HCT116 (cell line): ENCODE results near the gene UGP2. TPM values are rescaled to one million over a fixed set of nuclear protein-coding genes. Genes with fewer than 3 reads are reported as not detected.

Source experiments
- ATAC-seq: fragments of 200-7000 bp; cut with Tn5 transposase; 2 replicates; pipeline ENCODE4 v1.9.1; 2020; ENCODE audit warnings: mild to moderate bottlenecking, moderate library complexity
- BruUV-seq: library from RNA; stranded (reverse); fragments of 400-500 nt; replicated peaks from 2 replicates; lab custom pipeline; 2021; lab: Mats Ljungman, UMichigan
- CTCF ChIA-PET: fragments of 300-600 bp; sonication (Branson Sonifier 250); formaldehyde crosslinking; loops from one replicate; lab custom pipeline; 2021; ENCODE audit warnings: antibody characterized with exemption; lab: Charles Lee
- POLR2A ChIA-PET: fragments of 300-600, 350-600 bp; sonication (Branson Sonifier 250); formaldehyde crosslinking; loops from one replicate; lab custom pipeline; 2021; ENCODE audit warnings: antibody characterized with exemption; lab: Charles Lee
- RAD21 ChIA-PET, 2 experiments: fragments of 300-600 bp; sonication (Branson Sonifier 250); formaldehyde crosslinking; loops; one replicate each; lab custom pipeline; 2023; ENCODE audit warnings: low total read pairs in 2 of 2; ENCODE audit not compliant: uncharacterized antibody in 2 of 2, unreplicated experiment in 2 of 2, low non-redundant PET in 1 of 2; lab: Charles Lee
- DNase-seq: peaks from one replicate; pipeline ENCODE4 v3.0.0-alpha.2; 2010; ENCODE audit warnings: low read depth, low spot score
- H2AFZ ChIP-seq: fragments of 200-600 bp; shearing (Covaris generic), sonication (generic); 2 replicates; pipeline ENCODE4 v1.6.1; 2017; ENCODE audit warnings: low read depth, mixed run types, mixed read lengths, antibody characterized with exemption, low read length; ENCODE audit not compliant: poor library complexity, severe bottlenecking
- H3K27ac ChIP-seq: 2 replicates; pipeline ENCODE4 v1.5.1; 2012; ENCODE audit warnings: low read depth, low read length
- H3K27me3 ChIP-seq: fragments of 200-600 bp; sonication (generic); 2 replicates; pipeline ENCODE4 v1.6.1; 2016; ENCODE audit warnings: mixed run types, low read length, mixed read lengths; ENCODE audit not compliant: insufficient read depth
- H3K36me3 ChIP-seq, 2 experiments: fragments of 200-500 bp in 1 of 2; fragments of 200-600 bp in 1 of 2; sonication (Bioruptor generic) in 1 of 2; sonication (generic) in 1 of 2; 2 replicates each; pipeline versions ENCODE4 v1.5.1 to v1.6.1; 2014 to 2016; ENCODE audit warnings: low read length in 2 of 2, inconsistent platforms in 1 of 2, mixed read lengths in 1 of 2, mixed run types in 1 of 2; ENCODE audit not compliant: insufficient read depth in 2 of 2, control insufficient read depth in 1 of 2
- H3K4me1 ChIP-seq, 2 experiments: fragments of 200-600 bp in 1 of 2; sonication (generic) in 1 of 2; 2 replicates each; pipeline versions ENCODE4 v1.5.1 to v1.6.1; 2012 to 2017; ENCODE audit warnings: low read length in 2 of 2, inconsistent platforms in 1 of 2, mild to moderate bottlenecking in 1 of 2, mixed read lengths in 1 of 2, mixed run types in 1 of 2, moderate library complexity in 1 of 2; ENCODE audit not compliant: insufficient read depth in 2 of 2, control insufficient read depth in 1 of 2
- H3K4me2 ChIP-seq: fragments of 200-600 bp; sonication (generic); 2 replicates; pipeline ENCODE4 v1.6.1; 2017; ENCODE audit warnings: mixed run types, low read length, mixed read lengths
- H3K4me3 ChIP-seq, 2 experiments: fragments of 200-600 bp in 1 of 2; sonication (generic) in 1 of 2; replicated peaks in 1 of 2; 2 replicates each; pipeline ENCODE4 v1.5.1; 2011 to 2016; ENCODE audit warnings: low read length in 2 of 2, control low read depth in 1 of 2, low read depth in 1 of 2, mild to moderate bottlenecking in 1 of 2, mixed read lengths in 1 of 2, mixed run types in 1 of 2
- H3K79me2 ChIP-seq: fragments of 200-600 bp; sonication (generic); 2 replicates; pipeline ENCODE4 v1.6.1; 2017; ENCODE audit warnings: mild to moderate bottlenecking, mixed run types, low read length, moderate library complexity, mixed read lengths; ENCODE audit not compliant: insufficient read depth
- H3K9ac ChIP-seq: fragments of 200-600 bp; sonication (generic); 2 replicates; pipeline ENCODE4 v1.6.1; 2016; ENCODE audit warnings: low read length, mixed read lengths
- H3K9me2 ChIP-seq: fragments of 200-600 bp; sonication (generic), shearing (Covaris generic); 2 replicates; pipeline ENCODE4 v1.6.1; 2017; ENCODE audit warnings: mixed run types, mild to moderate bottlenecking, moderate library complexity; ENCODE audit not compliant: insufficient read depth
- H3K9me3 ChIP-seq, 2 experiments: fragments of 200-500 bp in 1 of 2; fragments of 200-600 bp in 1 of 2; sonication (Bioruptor generic) in 1 of 2; sonication (generic) in 1 of 2; 2 replicates each; pipeline ENCODE4 v1.6.1; 2014 to 2017; ENCODE audit warnings: low read length in 2 of 2, mixed read lengths in 2 of 2, inconsistent platforms in 1 of 2, low read depth in 1 of 2, mild to moderate bottlenecking in 1 of 2, mixed run types in 1 of 2, moderate library complexity in 1 of 2; ENCODE audit not compliant: control insufficient read depth in 1 of 2, insufficient read depth in 1 of 2
- H4K20me1 ChIP-seq: fragments of 200-600 bp; sonication (generic), shearing (Covaris generic); 2 replicates; pipeline ENCODE4 v1.6.1; 2017; ENCODE audit warnings: mixed run types, mild to moderate bottlenecking, moderate library complexity; ENCODE audit not compliant: insufficient read depth
- CEBPB ChIP-seq: IDR thresholded peaks from 2 replicates; pipeline ENCODE4 v1.6.1; 2012; ENCODE audit warnings: low read depth
- EGR1 ChIP-seq: IDR thresholded peaks from 2 replicates; pipeline ENCODE4 v1.6.1; 2012; ENCODE audit warnings: low read depth
- ELF1 ChIP-seq: IDR thresholded peaks from 2 replicates; pipeline ENCODE4 v1.6.1; 2012; ENCODE audit warnings: low read depth, borderline replicate concordance
- EZH2 ChIP-seq: fragments of 200-600 bp; sonication (generic); IDR thresholded peaks from 2 replicates; pipeline ENCODE4 v1.6.1; 2017; ENCODE audit warnings: antibody characterized with exemption, mixed run types
- FOSL1 ChIP-seq: IDR thresholded peaks from 2 replicates; pipeline ENCODE4 v1.6.1; 2012; ENCODE audit warnings: low read depth
- JUND ChIP-seq: IDR thresholded peaks from 2 replicates; pipeline ENCODE4 v1.6.1; 2012
- POLR2A ChIP-seq: IDR thresholded peaks from 2 replicates; pipeline ENCODE4 v1.7.0; 2011; ENCODE audit warnings: borderline replicate concordance; ENCODE audit not compliant: insufficient read depth, insufficient read length; ENCODE audit errors: extremely low read depth
- REST ChIP-seq: IDR thresholded peaks from 2 replicates; pipeline ENCODE4 v1.6.1; 2012; ENCODE audit warnings: low read depth
- SIN3A ChIP-seq: IDR thresholded peaks from 2 replicates; pipeline ENCODE4 v1.6.1; 2012; ENCODE audit warnings: low read depth
- SRF ChIP-seq: IDR thresholded peaks from 2 replicates; pipeline ENCODE4 v1.6.1; 2012; ENCODE audit warnings: low read depth
- TCF7L2 ChIP-seq: IDR thresholded peaks from 2 replicates; pipeline ENCODE4 v1.7.0; 2011; ENCODE audit warnings: borderline replicate concordance, inconsistent platforms; ENCODE audit not compliant: insufficient read depth, insufficient read length; ENCODE audit errors: extremely low read depth
- ZFX ChIP-seq: fragments of 450-650 bp; IDR thresholded peaks from 2 replicates; pipeline ENCODE4 v1.6.1; 2017
- ZNF274 ChIP-seq: fragments of 200-500 bp; sonication (Bioruptor generic); IDR thresholded peaks from 2 replicates; pipeline ENCODE4 v1.6.1; 2014; ENCODE audit warnings: mild to moderate bottlenecking, low read depth, low read length, inconsistent platforms
- intact Hi-C: fragments of 100-400 bp; cut with micrococcal nuclease; formaldehyde crosslinking; loops from 2 replicates; pipeline ENCODE4 v1.10.0; 2022
- total RNA-seq: library from RNA; stranded (reverse); gene quantifications from one replicate; pipeline ENCODE4 v1.2.1, GENCODE V29; 2021; ENCODE audit not compliant: unreplicated experiment
- TF ChIP-seq, protein P1 (sequence below): IDR thresholded peaks from 2 replicates; pipeline ENCODE4 v1.6.1; 2012
- TF ChIP-seq, protein P2 (sequence below): IDR thresholded peaks from 2 replicates; pipeline ENCODE4 v1.6.1; 2012

UGP2 gene
- total RNA-seq, 1 experiment from 2014 or later: 57.1 TPM

DNA sequence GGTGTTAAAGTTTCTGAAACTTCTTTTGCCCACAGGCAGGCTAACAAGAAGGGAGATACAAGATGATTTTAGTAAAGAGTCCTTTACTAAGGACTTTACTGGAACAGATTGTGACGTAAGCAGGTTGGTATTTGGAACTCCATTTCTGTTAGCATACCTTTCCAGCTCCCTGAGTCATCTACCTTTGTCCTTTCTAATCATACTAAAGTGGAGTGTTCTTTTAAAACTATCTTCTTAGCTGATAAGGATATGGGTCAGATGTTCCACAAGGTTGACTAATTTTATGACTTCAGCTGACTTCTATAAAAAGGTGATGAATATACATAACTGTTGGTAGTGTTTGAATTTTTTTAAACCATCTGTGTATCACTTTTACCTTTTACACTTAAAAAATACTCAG lies 21.1 kb downstream of the UGP2 start (continued):
- no peak for TF ChIP-seq ZNF274

DNA sequence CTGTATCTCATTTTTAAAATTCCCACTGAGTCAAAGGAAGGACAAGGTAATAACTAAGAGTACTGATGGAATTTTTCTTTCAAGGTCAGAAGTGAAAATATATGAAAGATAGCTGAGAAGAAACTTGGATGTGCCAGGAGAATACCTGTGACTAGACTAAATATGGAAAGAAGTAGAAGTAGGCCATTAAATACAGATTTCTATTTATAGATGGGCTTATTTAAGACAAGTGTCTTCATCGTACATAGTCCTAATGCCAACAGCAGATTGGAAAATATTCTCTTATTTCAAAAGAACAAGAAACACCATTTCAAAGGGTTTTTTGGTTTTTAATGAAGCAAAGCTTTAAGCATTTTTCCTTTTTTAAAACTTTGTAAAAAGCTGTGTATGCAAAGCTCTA lies 22.0 kb downstream of the UGP2 start:
- Histone ChIP-seq H3K27me3 (no peaks in the 10 kb centered on the region), H4K20me1 (no peaks in the 10 kb centered on the region), H3K9me3 (no peaks in the 10 kb centered on the region), H3K4me2 (no peak overlapping the region), H3K4me1 (peaks cover 11 to 17% of the 10 kb centered on the region in 2 experiments), H2AFZ (no peak overlapping the region), H3K4me3 (no peak overlapping the region), H3K9me2 (no peaks in the 10 kb centered on the region), H3K27ac (no peak overlapping the region), H3K79me2 (no peaks in the 10 kb centered on the region), H3K9ac (no peak overlapping the region), H3K36me3 (no peaks in the 10 kb centered on the region)
- no peak for DNase-seq
- ChIA-PET RAD21 (no interaction called here), POLR2A (no interaction called here), CTCF (interaction anchor here (1.5 kb wide), 1 partner anchor 171 kb away, joined by 6 read pairs; no protein-coding TSS in a partner anchor)
- TF ChIP-seq JUND: no peak
- no peak for ATAC-seq
- intact Hi-C loops: loop anchor here (5.0 kb wide), 1 partner anchor 271 kb away; no protein-coding TSS in a partner anchor
- BruUV-seq: no TSS peak

- no peaks in the 10 kb centered on the region for H3K9me2 ChIP-seq
- H3K4me2 ChIP-seq: no peak overlapping the region
- H3K27ac ChIP-seq: no peak overlapping the region
- no peak overlapping the region for H3K4me3 ChIP-seq
- peaks cover 14 to 25% of the 10 kb centered on the region in 2 experiments for H3K4me1 ChIP-seq
- H2AFZ ChIP-seq: no peak overlapping the region
- no peaks in the 10 kb centered on the region for H3K9me3 ChIP-seq
- BruUV-seq: no TSS peak
- RAD21 ChIA-PET: interaction anchor here in 1 of 2 experiments (0.7 kb wide), 1 partner anchor 174 kb away, joined by 3 read pairs; no protein-coding TSS in a partner anchor
- no peak overlapping the region for H3K9ac ChIP-seq
- CTCF ChIA-PET: interaction anchor here (0.9 kb wide), 1 partner anchor 166 kb away, joined by 3 read pairs; no protein-coding TSS in a partner anchor
- POLR2A ChIA-PET: no interaction called here
- no peak for DNase-seq
- no peaks in the 10 kb centered on the region for H3K36me3 ChIP-seq
- no peaks in the 10 kb centered on the region for H3K27me3 ChIP-seq
- no peaks in the 10 kb centered on the region for H4K20me1 ChIP-seq
- no peaks in the 10 kb centered on the region for H3K79me2 ChIP-seq
- intact Hi-C loops: no loop called here
- no peak for ATAC-seq
- no peak for TF ChIP-seq EZH2
- no peak for TF ChIP-seq EGR1
- TF ChIP-seq REST: no peak
- no peak for TF ChIP-seq CEBPB
- TF ChIP-seq, protein P1, sequence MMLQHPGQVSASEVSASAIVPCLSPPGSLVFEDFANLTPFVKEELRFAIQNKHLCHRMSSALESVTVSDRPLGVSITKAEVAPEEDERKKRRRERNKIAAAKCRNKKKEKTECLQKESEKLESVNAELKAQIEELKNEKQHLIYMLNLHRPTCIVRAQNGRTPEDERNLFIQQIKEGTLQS: no peak
- no peak for TF ChIP-seq POLR2A
- TF ChIP-seq ELF1: no peak
- no peak for TF ChIP-seq SRF
- TF ChIP-seq TCF7L2: no peak
- TF ChIP-seq SIN3A: no peak
- no peak for TF ChIP-seq ZFX
- TF ChIP-seq, protein P2, sequence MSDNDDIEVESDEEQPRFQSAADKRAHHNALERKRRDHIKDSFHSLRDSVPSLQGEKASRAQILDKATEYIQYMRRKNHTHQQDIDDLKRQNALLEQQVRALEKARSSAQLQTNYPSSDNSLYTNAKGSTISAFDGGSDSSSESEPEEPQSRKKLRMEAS: no peak
- TF ChIP-seq FOSL1: no peak
These were observed 23.6 kb downstream of the UGP2 start for GRCh38 chr2:63865159-63865799.
